Gastroesophageal sphincter (tissue), 4 donors: ENCODE measurements around the gene ACOT7. TPM values are rescaled to one million over a fixed set of nuclear protein-coding genes. Genes with fewer than 3 reads are reported as not detected.

Experiments used
- ATAC-seq: fragments of 150-250 bp; one replicate; pipeline ENCODE4 v1.9.1; 2016; ENCODE audit warnings: mild to moderate bottlenecking, moderate library complexity
- H3K27ac ChIP-seq, 4 donors: fragments of 200-600 bp; sonication (generic) in 3 of 4; 1 replicate in 3 of 4; 2 replicates in 1 of 4; pipeline ENCODE4 v1.5.1; 2016 to 2019
- H3K27me3 ChIP-seq: fragments of 200-600 bp; sonication (generic); one replicate; pipeline ENCODE4 v1.5.1; 2019
- H3K36me3 ChIP-seq, 2 donors: fragments of 200-600 bp; sonication (generic); one replicate each; pipeline ENCODE4 v1.5.1; 2019; ENCODE audit warnings: control low read depth in 1 of 2
- H3K4me1 ChIP-seq, 3 donors: fragments of 200-600 bp; sonication (generic); 1 replicate in 2 of 3; 2 replicates in 1 of 3; pipeline ENCODE4 v1.5.1; 2016 to 2019; ENCODE audit warnings: control low read depth in 2 of 3
- H3K4me3 ChIP-seq, 2 donors: fragments of 200-600 bp; sonication (generic); one replicate each; pipeline ENCODE4 v1.5.1; 2019; ENCODE audit warnings: mild to moderate bottlenecking in 1 of 2, moderate library complexity in 1 of 2
- H3K9me3 ChIP-seq, 3 donors: fragments of 200-600 bp; sonication (generic); one replicate each; pipeline ENCODE4 v1.5.1; 2017 to 2019; ENCODE audit warnings: control low read depth in 2 of 3
- EP300 ChIP-seq: sonication (generic); formaldehyde crosslinking; IDR thresholded peaks from one replicate; pipeline ENCODE4 v1.6.1; 2017; ENCODE audit warnings: antibody characterized with exemption, mild to moderate bottlenecking
- POLR2A ChIP-seq, 2 donors: fragments of 450-650 bp; IDR thresholded peaks; one replicate each; pipeline ENCODE4 v1.6.1; 2017; ENCODE audit warnings: antibody characterized with exemption in 2 of 2, mild to moderate bottlenecking in 2 of 2, moderate library complexity in 1 of 2
- POLR2AphosphoS5 ChIP-seq: sonication (generic); formaldehyde crosslinking; IDR thresholded peaks from one replicate; pipeline ENCODE4 v1.6.1; 2017; ENCODE audit warnings: antibody characterized with exemption
- WGBS, 2 donors: methylation state at CpG; one replicate each; pipeline ENCODE4 v1.1.5; 2018; ENCODE audit warnings: low coverage in 1 of 2; 5-methylcytosine and 5-hydroxymethylcytosine counted together
- total RNA-seq, 4 donors: library from RNA; depleted of rRNA; stranded (reverse); fragments of >200 nt; gene quantifications; one replicate each; pipeline ENCODE4 v1.1.0, GENCODE V29; 2016
- TF ChIP-seq, protein P1 (sequence below), 4 experiments: fragments of 200-600 bp in 2 of 4; fragments of 450-650 bp in 2 of 4; sonication (generic) in 1 of 4; IDR thresholded peaks; one replicate each; pipeline ENCODE4 v1.5.1; 2017 to 2019; ENCODE audit warnings: antibody characterized with exemption in 4 of 4, mild to moderate bottlenecking in 2 of 4, moderate library complexity in 2 of 4

Gene ACOT7
- total RNA-seq, 4 donors from 2014 or later: 22.3 to 32.5 (median 25.0) TPM

DNA sequence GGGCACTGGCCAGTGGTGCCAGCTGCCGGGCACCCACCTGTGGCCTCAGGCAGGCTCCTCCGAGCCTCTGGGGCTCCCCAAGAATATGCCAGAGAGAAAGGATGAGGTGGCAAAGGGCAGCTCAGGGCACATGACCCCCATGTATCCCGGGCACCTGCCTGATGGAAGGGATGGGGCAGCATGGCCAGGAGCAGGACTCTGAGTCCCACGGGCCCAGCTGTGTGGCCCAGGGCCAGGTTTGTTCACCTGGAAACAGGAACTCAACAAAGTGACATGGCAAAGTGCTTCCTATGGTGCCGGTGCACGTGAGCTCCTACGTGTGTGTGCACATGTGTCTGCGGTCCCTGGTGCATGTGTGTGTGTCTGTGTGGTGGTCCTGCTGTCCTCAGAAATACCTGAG, 123.2 kb downstream of the ACOT7 start:
- Histone ChIP-seq H3K36me3 (no peaks in the 10 kb centered on the region), H3K4me3 (no peak overlapping the region), H3K4me1 (peaks cover 0 to 41% (median 0%) of the 10 kb centered on the region in 3 donors), H3K27me3 (no peaks in the 10 kb centered on the region), H3K9me3 (no peaks in the 10 kb centered on the region), H3K27ac (no peak overlapping the region)
- TF ChIP-seq EP300 (no peak), POLR2AphosphoS5 (no peak), POLR2A (IDR thresholded peaks at IDR 0.05) (no peak)
- TF ChIP-seq, protein P1, sequence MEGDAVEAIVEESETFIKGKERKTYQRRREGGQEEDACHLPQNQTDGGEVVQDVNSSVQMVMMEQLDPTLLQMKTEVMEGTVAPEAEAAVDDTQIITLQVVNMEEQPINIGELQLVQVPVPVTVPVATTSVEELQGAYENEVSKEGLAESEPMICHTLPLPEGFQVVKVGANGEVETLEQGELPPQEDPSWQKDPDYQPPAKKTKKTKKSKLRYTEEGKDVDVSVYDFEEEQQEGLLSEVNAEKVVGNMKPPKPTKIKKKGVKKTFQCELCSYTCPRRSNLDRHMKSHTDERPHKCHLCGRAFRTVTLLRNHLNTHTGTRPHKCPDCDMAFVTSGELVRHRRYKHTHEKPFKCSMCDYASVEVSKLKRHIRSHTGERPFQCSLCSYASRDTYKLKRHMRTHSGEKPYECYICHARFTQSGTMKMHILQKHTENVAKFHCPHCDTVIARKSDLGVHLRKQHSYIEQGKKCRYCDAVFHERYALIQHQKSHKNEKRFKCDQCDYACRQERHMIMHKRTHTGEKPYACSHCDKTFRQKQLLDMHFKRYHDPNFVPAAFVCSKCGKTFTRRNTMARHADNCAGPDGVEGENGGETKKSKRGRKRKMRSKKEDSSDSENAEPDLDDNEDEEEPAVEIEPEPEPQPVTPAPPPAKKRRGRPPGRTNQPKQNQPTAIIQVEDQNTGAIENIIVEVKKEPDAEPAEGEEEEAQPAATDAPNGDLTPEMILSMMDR (IDR thresholded peaks at IDR 0.05): no peak
- ATAC-seq: no peak
- no CpG with 5 or more reads among the region's 8 CpGs for WGBS, 2 donors

DNA sequence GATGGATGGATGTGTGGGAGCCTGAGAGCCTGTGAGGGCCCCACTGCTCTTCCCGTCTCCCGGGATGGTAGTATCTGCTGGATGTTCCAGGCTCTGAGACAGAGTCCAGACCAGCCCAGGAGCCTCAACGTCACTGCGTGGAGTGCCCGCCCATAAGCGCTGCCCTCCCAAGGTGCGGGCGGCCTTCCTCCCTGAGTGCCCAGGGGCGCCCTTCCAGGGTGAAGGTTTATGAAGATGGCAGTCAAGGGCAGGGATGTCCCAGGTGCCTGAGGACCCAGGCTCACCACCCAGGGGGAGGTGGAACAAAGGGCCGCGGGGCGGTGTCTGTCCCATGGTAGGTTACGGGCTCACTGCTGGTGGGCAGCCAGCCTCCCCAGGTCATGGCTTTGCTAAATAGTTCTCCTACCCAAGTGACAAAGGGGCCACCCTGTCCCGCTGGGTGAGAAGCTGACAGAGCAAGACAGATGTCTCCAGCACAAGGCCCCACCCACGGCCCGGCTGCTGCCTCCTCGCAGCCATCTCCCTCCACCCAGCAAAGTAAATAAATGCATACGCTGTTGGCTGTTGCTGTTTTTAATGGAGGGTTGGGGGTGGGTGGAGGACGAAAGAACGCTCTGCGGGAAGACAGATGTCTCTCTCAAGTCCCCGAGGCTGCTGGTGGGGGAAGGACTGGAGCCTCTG, 123.7 kb downstream of the ACOT7 start:
- no peaks in the 10 kb centered on the region for H3K27me3 ChIP-seq
- no peak for ATAC-seq
- H3K27ac ChIP-seq: no peak overlapping the region
- 47% methylated on average over 3 of the region's 22 CpGs; no CpG with 5 or more reads in 1 of the 2 donors for WGBS, 2 donors
- no peaks in the 10 kb centered on the region for H3K9me3 ChIP-seq
- H3K4me3 ChIP-seq: no peak overlapping the region
- TF ChIP-seq EP300 (no peak), POLR2AphosphoS5 (no peak), POLR2A (IDR thresholded peaks at IDR 0.05) (no peak)
- TF ChIP-seq, protein P1 (IDR thresholded peaks at IDR 0.05): no peak
- H3K4me1 ChIP-seq: peaks cover 0 to 44% (median 0%) of the 10 kb centered on the region in 3 donors
- H3K36me3 ChIP-seq: no peaks in the 10 kb centered on the region

DNA sequence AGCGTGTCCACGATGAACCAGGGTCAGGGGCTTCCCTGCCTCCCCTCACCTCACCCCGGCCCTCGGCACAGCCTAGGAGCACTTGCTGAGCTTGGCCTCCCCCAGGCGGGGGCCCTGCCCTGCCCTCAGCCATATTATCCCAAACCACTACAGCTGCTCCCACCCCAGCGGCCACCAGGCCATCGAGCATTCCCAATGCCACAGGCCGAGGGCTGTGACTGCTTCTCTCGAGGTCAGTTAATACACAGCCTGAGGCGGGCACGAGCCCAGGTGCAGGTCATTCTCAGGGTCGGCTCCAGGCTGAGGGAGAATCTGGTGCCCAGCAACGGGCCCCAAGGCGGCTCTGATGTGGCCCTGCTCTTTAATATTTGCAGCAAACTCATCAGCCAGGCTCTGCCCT, 124.3 kb downstream of the ACOT7 start:
- Histone ChIP-seq H3K4me1 (peaks cover 0 to 44% (median 0%) of the 10 kb centered on the region in 3 donors), H3K27me3 (no peaks in the 10 kb centered on the region), H3K9me3 (no peaks in the 10 kb centered on the region), H3K36me3 (no peaks in the 10 kb centered on the region), H3K27ac (no peak overlapping the region), H3K4me3 (no peak overlapping the region)
- no peak for TF ChIP-seq POLR2A (IDR thresholded peaks at IDR 0.05)
- TF ChIP-seq POLR2AphosphoS5: no peak
- TF ChIP-seq, protein P1 (IDR thresholded peaks at IDR 0.05): no peak
- WGBS, 2 donors: no CpG with 5 or more reads among the region's 14 CpGs
- ATAC-seq: no peak

DNA sequence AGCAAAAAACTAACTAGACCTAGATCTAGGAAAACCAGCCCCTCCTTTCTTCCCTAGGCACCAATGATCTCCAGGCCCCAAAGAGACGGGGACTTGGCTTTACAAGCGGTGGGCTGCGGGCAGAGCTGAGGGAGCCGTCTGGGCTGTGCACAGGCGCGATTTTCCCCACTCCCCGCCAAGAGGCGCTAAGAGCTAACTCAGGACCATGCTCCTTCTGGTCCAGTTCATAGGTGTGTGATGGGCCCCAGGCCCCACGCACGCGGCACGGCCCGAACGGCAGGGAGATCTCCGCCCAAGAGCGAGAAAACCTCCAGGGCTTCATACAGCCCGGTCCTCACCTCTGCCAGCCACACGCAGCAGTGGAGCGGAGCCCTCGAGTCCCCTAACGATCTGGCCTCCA, 125.2 kb downstream of the ACOT7 start:
- no peak overlapping the region for H3K27ac ChIP-seq
- H3K4me3 ChIP-seq: no peak overlapping the region
- H3K4me1 ChIP-seq: peaks cover 0 to 49% (median 5%) of the 10 kb centered on the region in 3 donors
- ATAC-seq: no peak
- no peaks in the 10 kb centered on the region for H3K36me3 ChIP-seq
- H3K27me3 ChIP-seq: peaks cover 4% of the 10 kb centered on the region
- H3K9me3 ChIP-seq: no peaks in the 10 kb centered on the region
- 89% methylated on average over 6 of the region's 21 CpGs; no CpG with 5 or more reads in 1 of the 2 donors for WGBS, 2 donors
- TF ChIP-seq POLR2A (IDR thresholded peaks at IDR 0.05): no peak
- TF ChIP-seq POLR2AphosphoS5: no peak

DNA sequence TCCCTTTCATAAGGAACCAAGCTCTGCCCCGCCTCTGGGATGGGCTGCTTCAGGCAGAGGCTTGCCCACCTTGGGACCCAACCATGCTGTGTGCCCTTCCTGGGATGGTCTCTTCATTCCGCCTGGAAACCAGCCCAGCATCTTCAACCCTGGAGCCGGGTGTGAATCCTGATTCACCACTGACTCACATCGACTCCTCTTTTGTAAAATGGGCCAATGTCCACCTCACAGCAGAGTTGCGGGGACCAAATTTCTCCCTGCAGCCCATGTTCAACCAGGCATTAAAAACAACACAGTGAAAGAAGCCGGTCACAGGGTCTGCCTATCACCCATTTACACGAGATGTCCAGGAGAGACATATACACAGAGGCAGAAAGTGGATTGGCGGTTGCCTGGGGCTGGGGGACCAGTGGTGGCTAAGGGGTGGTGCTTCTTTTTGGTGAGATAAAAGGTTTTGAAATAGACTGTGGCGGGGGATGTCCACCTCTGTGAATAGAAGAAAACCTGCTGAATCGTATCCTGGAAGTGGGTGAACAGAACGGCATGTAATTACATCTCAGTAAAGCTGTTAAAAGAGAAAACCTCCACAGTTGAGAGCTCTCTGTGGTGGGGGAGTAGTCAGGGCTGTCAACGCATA, 125.8 kb downstream of the ACOT7 start:
- H3K4me3 ChIP-seq: no peak overlapping the region
- no peak overlapping the region for H3K27ac ChIP-seq
- 75 to 81% methylated on average over 8 of the region's 12 CpGs for WGBS, 2 donors
- TF ChIP-seq POLR2AphosphoS5 (no peak), POLR2A (IDR thresholded peaks at IDR 0.05) (no peak), EP300 (no peak)
- TF ChIP-seq, protein P1 (IDR thresholded peaks at IDR 0.05): no peak
- no peaks in the 10 kb centered on the region for H3K9me3 ChIP-seq
- peaks cover 10% of the 10 kb centered on the region for H3K27me3 ChIP-seq
- no peaks in the 10 kb centered on the region for H3K36me3 ChIP-seq
- ATAC-seq: no peak
- peaks cover 0 to 51% (median 11%) of the 10 kb centered on the region in 3 donors for H3K4me1 ChIP-seq
